Ectodermal cell (in vitro differentiated cells): ENCODE data around the gene KCTD5.

Source experiments
- H3K27ac ChIP-seq: 2 replicates; pipeline ENCODE4 v1.7.0; 2013; ENCODE audit warnings: mild to moderate bottlenecking, low read depth, low read length; ENCODE audit not compliant: insufficient read depth, poor library complexity, severe bottlenecking
- H3K27me3 ChIP-seq: 2 replicates; pipeline ENCODE4 v1.7.0; 2013; ENCODE audit warnings: mild to moderate bottlenecking, low read length; ENCODE audit not compliant: insufficient read depth, control insufficient read depth, poor library complexity, severe bottlenecking
- H3K36me3 ChIP-seq: one replicate; pipeline ENCODE4 v1.7.0; 2013; ENCODE audit warnings: low read length; ENCODE audit not compliant: control insufficient read depth, insufficient read depth
- H3K4me1 ChIP-seq: one replicate; pipeline ENCODE4 v1.7.0; 2013; ENCODE audit warnings: low read length; ENCODE audit not compliant: control insufficient read depth, insufficient read depth
- H3K4me3 ChIP-seq: 2 replicates; pipeline ENCODE4 v1.7.0; 2013; ENCODE audit warnings: low read depth, low read length, control low read depth; ENCODE audit not compliant: insufficient read depth
- H3K9me3 ChIP-seq: 2 replicates; pipeline ENCODE4 v1.7.0; 2013; ENCODE audit warnings: mild to moderate bottlenecking, low read length, moderate library complexity; ENCODE audit not compliant: control insufficient read depth
- WGBS, 2 experiments: methylation state at CpG; one replicate each; pipeline ENCODE4 v1.1.7; 2013; ENCODE audit warnings: missing lambda C conversion rate in 2 of 2; 5-methylcytosine and 5-hydroxymethylcytosine counted together

The KCTD5 gene

GRCh38 chr16:2698103-2698870, 16.0 kb downstream of the KCTD5 start:
- Histone ChIP-seq H3K4me3 (no peak overlapping the region), H3K4me1 (peaks cover 3% of the 10 kb centered on the region), H3K9me3 (no peaks in the 10 kb centered on the region), H3K36me3 (peaks cover 15% of the 10 kb centered on the region), H3K27me3 (no peaks in the 10 kb centered on the region), H3K27ac (no peak overlapping the region)
- WGBS, 2 experiments: 95 to 97% methylated on average over 28 of the region's 28 CpGs

- 95 to 96% methylated on average over 32 of the region's 32 CpGs for WGBS, 2 experiments
- no peaks in the 10 kb centered on the region for H3K9me3 ChIP-seq
- peaks cover 15% of the 10 kb centered on the region for H3K36me3 ChIP-seq
- H3K27ac ChIP-seq: no peak overlapping the region
- H3K4me3 ChIP-seq: no peak overlapping the region
- no peaks in the 10 kb centered on the region for H3K27me3 ChIP-seq
- H3K4me1 ChIP-seq: no peaks in the 10 kb centered on the region
These were observed 16.8 kb downstream of the KCTD5 start for GRCh38 chr16:2698965-2699750.

GRCh38 chr16:2699791-2700600, 17.7 kb downstream of the KCTD5 start:
- Histone ChIP-seq H3K4me3 (no peak overlapping the region), H3K9me3 (no peaks in the 10 kb centered on the region), H3K27me3 (no peaks in the 10 kb centered on the region), H3K4me1 (no peaks in the 10 kb centered on the region), H3K36me3 (peaks cover 15% of the 10 kb centered on the region), H3K27ac (no peak overlapping the region)
- whole genome bisulfite sequencing, 2 experiments: 94 to 95% methylated on average over 28 of the region's 28 CpGs

- 95% methylated on average over 13 of the region's 13 CpGs for WGBS, 2 experiments
- no peak overlapping the region for H3K4me3 ChIP-seq
- H3K27ac ChIP-seq: no peak overlapping the region
- H3K9me3 ChIP-seq: no peaks in the 10 kb centered on the region
- no peaks in the 10 kb centered on the region for H3K27me3 ChIP-seq
- H3K4me1 ChIP-seq: no peaks in the 10 kb centered on the region
- peaks cover 15% of the 10 kb centered on the region for H3K36me3 ChIP-seq
These were observed 18.5 kb downstream of the KCTD5 start for GRCh38 chr16:2700786-2701185.

GRCh38 chr16:2701272-2701671, 18.9 kb downstream of the KCTD5 start:
- Histone ChIP-seq H3K9me3 (no peaks in the 10 kb centered on the region), H3K4me1 (no peaks in the 10 kb centered on the region), H3K27ac (no peak overlapping the region), H3K27me3 (no peaks in the 10 kb centered on the region), H3K36me3 (peaks cover 15% of the 10 kb centered on the region), H3K4me3 (no peak overlapping the region)
- 96% methylated on average over 15 of the region's 15 CpGs for WGBS, 2 experiments

- Histone ChIP-seq H3K36me3 (peaks cover 15% of the 10 kb centered on the region), H3K27me3 (no peaks in the 10 kb centered on the region)
- 95% methylated on average over 29 of the region's 29 CpGs for WGBS, 2 experiments
These were observed 19.6 kb downstream of the KCTD5 start for GRCh38 chr16:2701713-2702437.

GRCh38 chr16:2702438-2702825, 20.1 kb downstream of the KCTD5 start:
- Histone ChIP-seq H3K27ac (no peak overlapping the region), H3K9me3 (no peaks in the 10 kb centered on the region), H3K27me3 (no peaks in the 10 kb centered on the region), H3K4me1 (no peaks in the 10 kb centered on the region), H3K4me3 (no peak overlapping the region), H3K36me3 (peaks cover 15% of the 10 kb centered on the region)
- WGBS, 2 experiments: 94 to 96% methylated on average over 13 of the region's 13 CpGs

More at GRCh38 chr16:2701713-2702437, 19.6 kb downstream of the KCTD5 start:
- Histone ChIP-seq H3K4me3 (no peak overlapping the region), H3K27ac (no peak overlapping the region), H3K4me1 (no peaks in the 10 kb centered on the region), H3K9me3 (no peaks in the 10 kb centered on the region)

- no peak overlapping the region for H3K27ac ChIP-seq
- peaks cover 15% of the 10 kb centered on the region for H3K36me3 ChIP-seq
These were observed 20.8 kb downstream of the KCTD5 start for GRCh38 chr16:2702871-2703745.

More at GRCh38 chr16:2702871-2703745, 20.8 kb downstream of the KCTD5 start:
- Histone ChIP-seq H3K4me3 (no peak overlapping the region), H3K4me1 (no peaks in the 10 kb centered on the region), H3K9me3 (no peaks in the 10 kb centered on the region), H3K27me3 (no peaks in the 10 kb centered on the region)
- WGBS, 2 experiments: 95 to 96% methylated on average over 28 of the region's 28 CpGs
